ENCODE measurements around the gene TIFAB. TPM values are rescaled to one million over a fixed set of nuclear protein-coding genes. Genes with fewer than 3 reads are reported as not detected.

The TIFAB gene
- polyA plus RNA-seq, 1 donor = 0.23 TPM

DNA sequence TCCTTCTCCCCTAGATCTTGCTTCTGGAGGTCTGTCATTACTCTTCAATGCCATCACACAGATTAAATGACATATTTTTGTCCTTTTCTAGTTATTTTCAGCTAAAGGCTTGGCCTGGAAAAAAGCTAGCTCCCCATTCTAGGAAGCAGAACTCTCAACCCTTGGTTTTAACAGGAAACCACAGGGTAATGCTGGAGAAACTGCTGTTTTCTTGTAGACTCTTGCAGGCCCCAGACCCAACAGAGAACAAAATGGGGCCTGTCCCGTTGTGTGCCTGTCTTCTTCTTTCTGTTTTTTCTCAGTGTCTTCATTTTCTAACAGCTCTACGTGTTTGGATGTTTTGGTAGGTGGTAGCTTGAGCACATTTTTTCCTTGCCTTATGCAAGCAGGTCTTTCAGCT lies 26.5 kb downstream of the TIFAB start:
- no peak for DNase-seq (ENCODE audit: low read depth)

- no peak for DNase-seq (ENCODE audit: low read depth)
These were observed 28.3 kb downstream of the TIFAB start for GRCh38 chr5:135423846-135424168.

- no peak for DNase-seq (ENCODE audit: low read depth)
These were observed 28.9 kb downstream of the TIFAB start for GRCh38 chr5:135423146-135423845.

DNA sequence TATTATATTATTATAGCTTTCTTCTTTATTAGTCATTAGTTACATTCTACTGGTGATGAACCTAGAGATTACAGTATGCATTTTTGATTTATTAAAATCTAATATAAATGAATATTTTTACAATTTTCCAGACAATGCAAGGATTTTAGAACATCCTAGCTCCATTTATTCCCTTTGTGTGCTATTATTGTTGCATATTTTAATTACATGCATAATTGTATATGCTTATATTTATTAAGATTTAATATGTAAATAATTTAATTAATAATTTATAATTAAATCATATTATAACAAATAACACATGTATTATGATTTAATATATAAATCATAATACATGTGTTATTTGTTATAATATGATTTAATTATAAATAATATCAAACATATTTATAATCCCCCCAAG lies 29.7 kb downstream of the TIFAB start:
- DNase-seq (ENCODE audit: low read depth) = no peak

DNA sequence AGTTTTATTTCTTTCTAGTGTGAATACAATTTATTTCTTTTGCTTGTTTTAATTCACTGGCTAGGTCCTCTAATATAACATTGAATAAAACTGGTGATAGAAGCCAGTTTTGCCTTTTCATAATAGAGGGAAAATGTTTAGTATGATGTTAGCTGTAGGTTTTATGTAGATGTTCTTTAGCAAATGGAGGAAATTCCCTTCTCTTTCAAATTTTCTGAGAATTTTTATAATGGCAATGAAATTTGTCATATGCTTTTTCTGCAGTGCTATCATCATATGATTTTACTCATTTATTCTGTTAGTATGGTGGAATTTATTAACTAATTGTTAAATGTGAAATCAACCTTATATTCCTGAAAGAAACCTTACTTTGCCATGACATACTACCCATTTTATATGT lies 35.1 kb downstream of the TIFAB start:
- DNase-seq (ENCODE audit: low read depth) = no peak

DNA sequence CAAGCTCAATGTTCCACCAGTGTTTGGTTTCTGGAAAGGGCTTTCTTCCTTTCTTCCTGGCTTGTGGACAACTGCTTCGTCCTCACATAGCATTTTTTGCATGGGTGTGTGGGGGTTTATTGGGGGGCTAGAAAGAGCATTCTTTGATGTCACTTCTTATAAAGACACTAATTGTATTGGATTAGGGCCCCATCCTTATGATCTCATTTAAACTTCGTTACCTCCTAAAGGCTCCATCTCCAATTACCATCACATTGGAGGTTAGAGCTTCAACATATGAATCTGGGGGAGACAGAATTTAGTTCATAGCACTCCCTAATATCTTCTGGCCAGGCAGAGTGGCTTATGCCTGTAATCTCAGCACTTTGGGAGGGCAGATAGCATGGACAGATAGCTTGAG lies 47.1 kb downstream of the TIFAB start:
- DNase-seq (ENCODE audit: low read depth) = no peak

DNA sequence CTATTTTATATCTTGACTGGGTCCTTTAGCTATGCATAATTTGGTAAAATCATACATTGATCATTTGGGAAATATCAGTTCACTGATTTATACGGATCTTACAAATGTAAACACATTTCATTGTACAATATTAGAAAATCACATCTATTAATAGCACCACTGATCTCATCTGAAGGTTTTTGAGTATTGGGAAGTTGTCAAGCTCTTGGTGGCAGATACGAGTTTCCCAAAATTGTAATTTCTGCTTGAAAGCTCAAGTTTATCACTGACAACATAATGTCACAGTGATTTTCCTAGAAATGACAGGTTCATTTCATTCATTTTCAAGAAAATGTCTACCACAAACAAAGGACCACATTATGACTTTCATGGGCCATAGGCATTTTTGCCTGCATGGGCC lies 50.1 kb downstream of the TIFAB start:
- no peak for DNase-seq (ENCODE audit: low read depth)

GRCh38 chr5:135400866-135401265 lies 51.3 kb downstream of the TIFAB start:
- DNase-seq (ENCODE audit: low read depth) = no peak

GRCh38 chr5:135399794-135400542 lies 52.2 kb downstream of the TIFAB start:
- DNase-seq (ENCODE audit: low read depth) = no peak

GRCh38 chr5:135398855-135399793 lies 53.0 kb downstream of the TIFAB start, which contains the start of gene MACROH2A1:
Gene MACROH2A1 (minus strand): TSS chr5:135399231. CDS start chr5:135389093, 10,138 bp downstream.
- peak; percentile 52 for DNase-seq (ENCODE audit: low read depth)

- no peak for DNase-seq (ENCODE audit: low read depth)
These were observed 53.8 kb downstream of the TIFAB start for GRCh38 chr5:135398160-135398854.

Other genes with a start within 250 kb of the TIFAB start
- gene MACROH2A1, start 53.1 kb downstream of the TIFAB start, polyA plus RNA-seq (ENCODE audit: insufficient read length) = 99.9 TPM
- gene DCANP1, start 5.0 kb downstream of the TIFAB start, polyA plus RNA-seq (ENCODE audit: insufficient read length) = 0.10 TPM
- not detected for gene NEUROG1, start 83.6 kb upstream of the TIFAB start, polyA plus RNA-seq (ENCODE audit: insufficient read length)
- 27.8 TPM for gene CXCL14, start 126.6 kb upstream of the TIFAB start, polyA plus RNA-seq (ENCODE audit: insufficient read length)